Measurements from ENCODE around the gene ZNF280B. TPM values are rescaled to one million over a fixed set of nuclear protein-coding genes. Genes with fewer than 3 reads are reported as not detected.
"Not testable (repeated sequence)": the region's sequence is repeated elsewhere in the genome, so short reads cannot be mapped to it uniquely, and the experiment has no call there.

The ZNF280B gene
- polyA plus RNA-seq, 1 donor, result 5.6 TPM

DNA sequence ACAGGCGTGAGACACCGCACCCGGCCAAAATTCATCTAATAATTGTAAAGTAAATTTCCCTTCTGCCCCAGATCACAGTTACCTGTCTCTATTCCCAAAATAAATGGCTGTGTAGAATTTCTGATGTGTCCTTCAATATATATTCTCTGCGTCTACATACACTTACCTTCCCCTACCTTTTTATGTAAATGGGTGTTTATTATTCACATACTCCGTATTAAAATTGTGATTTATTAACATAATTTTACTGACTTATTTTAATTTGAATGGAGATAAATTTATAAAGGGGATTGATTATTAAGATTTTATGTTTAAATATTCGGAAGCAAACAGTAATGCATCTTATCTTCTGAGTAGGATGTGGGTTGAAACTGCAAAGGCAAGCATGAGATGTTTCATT, 28.0 kb upstream of the ZNF280B start:
- DNase-seq, result no peak

DNA sequence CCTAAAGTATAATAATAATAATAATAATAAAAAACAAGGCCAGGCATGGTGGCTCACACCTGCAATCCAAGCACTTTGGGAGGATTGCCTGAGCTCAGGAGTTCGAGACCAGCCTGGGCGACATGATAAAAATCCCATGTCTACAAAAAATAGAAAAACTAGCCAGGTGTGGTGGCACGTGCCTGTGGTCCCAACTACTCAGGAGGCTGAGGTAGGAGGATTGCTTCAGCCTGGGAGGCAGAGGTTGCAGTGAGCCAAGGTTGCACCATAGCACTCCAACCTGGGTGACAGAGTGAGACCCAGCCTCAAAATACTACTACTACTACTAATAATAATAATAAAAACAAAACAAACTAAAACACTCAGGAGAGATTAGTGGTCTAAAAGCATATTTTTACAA, 27.1 kb upstream of the ZNF280B start:
- DNase-seq, result no peak

DNA sequence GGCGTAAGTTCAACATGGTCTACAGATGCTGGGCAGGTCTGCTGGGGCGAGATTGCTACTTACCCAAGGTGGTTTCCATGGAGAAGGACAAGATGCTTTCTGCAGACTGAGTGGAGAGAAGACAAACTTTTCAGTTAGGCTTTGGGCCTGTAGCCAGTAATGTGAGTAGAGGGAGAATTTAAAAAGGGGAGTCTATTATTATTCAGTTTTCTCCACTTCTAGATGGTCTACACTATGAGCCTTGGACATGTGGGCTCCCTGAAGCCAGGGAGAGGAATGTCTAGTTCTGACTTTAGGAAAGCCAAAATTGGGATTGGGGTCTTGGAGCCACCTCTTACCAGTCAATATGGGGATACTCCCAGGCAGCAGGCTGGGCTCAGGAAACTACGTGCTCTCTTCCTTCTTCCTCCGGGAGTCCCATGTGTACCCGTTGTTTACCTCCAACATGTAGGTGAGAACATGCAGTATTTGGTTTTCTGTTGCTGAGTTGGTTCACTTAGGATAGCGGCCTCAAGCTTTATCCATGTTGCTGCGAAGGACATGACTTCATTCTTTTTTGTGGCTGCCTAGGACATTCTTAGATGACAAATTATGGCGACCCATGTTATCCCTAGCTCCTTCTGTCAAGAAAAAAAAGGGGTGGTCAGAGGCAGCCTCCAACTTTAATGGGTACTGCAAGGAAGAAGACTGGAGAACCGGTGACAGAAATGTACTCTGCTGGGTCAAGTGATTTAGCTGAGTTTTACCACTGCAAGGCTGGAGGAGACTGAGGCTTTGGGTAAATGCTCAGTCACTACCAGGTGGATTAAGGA, 26.3 kb upstream of the ZNF280B start:
- no peak for DNase-seq

DNA sequence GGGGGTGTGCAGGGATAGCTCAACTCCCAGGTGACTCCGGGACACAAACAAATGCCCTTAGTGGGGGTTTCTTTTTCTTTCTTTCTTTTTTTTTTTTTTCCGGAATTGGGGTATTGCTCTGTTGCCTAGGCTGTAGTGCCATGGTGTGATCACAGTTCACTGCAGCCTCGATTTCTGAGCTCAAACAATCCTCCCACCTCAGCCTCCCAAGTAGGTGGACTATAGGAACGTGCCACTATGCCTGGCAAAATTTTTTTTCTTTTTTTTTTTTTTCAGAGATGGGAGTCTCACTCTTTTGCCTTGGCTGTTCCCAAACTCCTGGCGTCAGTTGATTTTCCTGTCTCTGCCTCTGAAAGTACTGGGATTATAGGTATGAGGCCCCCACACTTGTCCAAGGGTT, 25.3 kb upstream of the ZNF280B start:
- no peak for DNase-seq

DNA sequence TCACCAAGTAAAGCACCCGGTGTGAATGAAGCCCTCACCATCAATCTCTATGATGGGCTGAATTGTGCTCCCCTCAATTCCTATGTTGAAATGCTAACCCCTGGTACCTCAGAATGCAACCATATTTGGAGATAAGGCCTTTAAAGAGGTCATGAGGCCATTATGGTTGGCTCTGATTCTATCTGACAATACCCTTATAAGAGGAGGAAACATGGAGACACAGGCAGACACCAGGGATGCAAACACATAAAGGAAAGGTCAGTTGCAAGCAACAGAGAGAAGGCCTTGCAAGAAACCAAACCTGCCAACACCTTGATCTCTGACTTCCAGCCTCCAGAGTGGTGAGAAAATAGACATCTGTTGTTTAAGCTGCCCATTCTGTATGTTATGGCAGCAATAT, 24.9 kb upstream of the ZNF280B start:
- DNase-seq, result no peak

DNA sequence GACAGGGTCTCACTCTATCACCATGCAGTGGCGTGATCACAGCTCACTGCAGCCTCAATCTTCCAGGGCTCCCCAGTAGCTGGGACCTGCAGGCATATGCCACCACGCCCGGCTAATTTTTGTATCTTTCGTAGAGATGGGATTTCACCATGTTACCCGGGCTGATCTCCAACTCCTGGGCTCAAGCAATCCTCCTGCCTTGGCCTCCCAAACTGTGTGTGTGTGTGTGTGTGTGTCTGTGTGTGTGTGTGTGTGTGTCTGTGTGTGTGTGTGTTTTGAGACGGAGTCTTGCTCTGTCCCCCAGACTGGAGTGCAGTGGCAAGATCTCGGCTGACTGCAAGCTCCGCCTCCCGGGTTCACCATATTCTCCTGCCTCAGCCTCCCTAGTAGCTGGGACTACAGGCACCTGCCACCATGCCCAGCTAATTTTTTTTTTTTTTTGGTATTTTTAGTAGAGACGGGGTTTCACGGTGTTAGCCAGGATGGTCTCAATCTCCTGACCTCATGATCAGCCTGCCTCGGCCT, 24.1 kb upstream of the ZNF280B start:
- DNase-seq, result not testable (repeated sequence)

DNA sequence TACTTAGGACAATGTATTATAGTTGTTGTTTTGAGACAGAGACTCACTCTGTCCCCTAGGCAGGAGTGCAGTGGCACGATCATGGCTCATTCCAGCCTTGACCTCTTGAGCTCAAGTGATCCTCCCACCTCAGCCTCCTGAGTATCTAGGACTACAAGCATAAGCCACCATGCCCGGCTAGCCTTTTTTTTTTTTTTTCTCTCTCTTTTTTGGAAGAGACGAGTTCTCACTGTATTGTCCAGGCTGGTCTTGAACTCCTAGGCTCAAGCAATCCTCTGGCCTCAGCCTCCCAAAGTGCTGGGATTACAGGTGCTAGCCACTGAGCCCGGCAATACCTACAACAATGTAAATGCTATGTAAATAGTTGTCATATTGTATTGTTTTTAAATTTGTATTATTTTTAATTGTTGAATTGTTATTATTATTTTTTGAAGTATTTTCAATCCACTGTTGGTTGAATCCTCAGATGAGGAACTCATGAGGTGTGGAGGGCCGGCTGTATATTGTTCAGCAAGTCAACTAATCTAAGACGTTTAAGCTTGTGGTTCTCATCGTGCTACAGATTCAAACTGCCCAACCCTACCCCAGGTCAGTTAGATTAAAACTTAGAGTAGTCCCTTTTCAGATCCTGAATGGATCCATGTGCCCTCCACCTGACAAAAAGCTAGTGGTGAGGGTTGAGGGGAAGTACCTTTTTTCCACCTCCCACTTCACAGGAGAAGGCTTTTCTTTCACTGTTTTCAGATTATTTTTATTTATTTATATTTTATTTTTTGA, 23.4 kb upstream of the ZNF280B start:
- no peak for DNase-seq

DNA sequence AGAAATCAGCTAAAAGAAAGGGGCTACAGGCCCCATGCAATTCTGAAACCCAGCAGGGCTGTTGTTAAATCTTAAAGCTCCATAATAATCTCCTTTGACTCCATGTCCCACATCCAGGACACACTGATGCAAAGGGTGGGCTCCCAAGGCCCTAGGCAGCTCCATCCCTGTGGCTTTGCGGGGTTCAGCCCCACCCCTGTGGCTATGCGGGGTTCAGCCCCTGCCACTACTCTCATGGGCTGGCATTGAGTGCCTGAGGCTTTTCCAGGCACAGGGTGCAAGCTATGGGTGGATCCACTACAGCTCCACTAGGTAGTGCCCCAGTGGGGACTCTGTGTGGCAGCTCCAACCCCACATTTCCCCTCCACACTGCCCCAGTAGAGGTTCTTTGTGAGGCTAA, 20.2 kb upstream of the ZNF280B start:
- no peak for DNase-seq

DNA sequence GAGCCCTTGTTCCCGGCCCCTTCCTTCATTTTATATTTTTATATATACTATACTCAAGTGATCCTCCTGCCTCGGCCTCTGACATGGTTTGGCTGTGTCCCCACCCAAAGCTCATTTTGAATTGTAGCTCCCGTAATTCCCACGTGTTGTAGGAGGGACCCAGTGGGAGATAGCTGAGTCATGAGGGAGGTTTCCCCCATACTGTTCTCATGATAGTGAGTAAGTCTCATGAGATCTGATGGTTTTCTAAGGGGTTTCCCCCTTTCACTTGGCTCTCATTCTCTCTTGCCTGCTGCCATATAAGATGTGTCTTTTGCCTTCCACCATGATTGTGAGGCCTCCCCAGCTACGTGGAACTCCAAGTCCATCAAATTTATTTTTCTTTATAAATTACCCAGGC, 18.8 kb upstream of the ZNF280B start:
- DNase-seq, result no peak

DNA sequence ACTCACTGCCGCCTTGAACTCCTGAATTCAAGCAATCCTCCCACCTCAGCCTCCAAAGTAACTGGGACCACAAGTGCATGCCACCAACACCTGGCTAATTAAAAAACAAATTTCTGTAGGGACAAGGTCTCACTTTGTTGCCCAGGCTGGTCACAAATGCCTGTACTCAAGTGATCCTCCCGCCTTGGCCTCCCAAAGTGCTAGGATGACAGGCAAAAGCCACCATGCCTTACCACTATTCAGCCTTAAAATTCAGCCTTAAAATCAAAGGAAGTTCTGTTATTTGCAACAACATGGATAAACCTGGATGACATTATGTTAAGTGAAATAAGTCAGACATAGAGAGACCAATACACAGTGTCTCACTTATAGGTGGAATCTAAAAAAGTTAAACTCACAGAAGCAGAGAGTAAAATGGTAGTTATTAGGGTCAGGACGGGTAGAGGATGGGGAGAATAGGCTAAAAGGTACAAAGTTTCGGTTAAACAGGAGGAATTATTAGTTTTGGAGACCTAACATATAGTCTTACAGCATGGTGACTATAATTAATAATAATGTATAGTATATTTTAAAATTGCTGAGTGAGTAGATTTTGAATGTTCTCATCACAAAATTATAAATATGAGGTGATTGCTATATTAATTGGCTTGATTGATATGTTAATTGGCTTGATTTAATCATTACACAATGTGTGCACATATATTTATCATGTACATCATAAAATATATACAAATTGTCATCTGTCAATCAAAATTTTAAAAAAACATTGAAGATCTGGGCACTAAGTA, 17.8 kb upstream of the ZNF280B start:
- DNase-seq, result no peak

DNA sequence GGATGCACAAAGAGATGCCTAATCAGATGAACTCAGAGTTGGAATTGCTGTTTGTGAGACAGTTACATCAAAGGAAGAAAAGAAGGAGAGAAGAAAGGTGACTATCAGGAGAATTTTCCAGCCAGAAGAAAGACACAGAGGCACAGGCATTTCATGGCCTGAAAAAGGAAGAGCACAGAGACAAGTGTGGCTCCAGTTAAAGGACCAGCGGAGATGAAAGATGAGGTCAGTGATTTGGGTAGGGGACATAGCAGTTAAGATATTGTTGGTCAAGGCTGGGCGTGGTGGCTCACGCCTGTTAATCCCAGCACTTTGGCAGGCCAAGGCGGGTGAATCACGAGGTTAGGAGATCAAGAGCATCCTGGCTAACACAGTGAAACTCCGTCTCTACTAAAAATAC, 15.0 kb upstream of the ZNF280B start:
- DNase-seq, result no peak

DNA sequence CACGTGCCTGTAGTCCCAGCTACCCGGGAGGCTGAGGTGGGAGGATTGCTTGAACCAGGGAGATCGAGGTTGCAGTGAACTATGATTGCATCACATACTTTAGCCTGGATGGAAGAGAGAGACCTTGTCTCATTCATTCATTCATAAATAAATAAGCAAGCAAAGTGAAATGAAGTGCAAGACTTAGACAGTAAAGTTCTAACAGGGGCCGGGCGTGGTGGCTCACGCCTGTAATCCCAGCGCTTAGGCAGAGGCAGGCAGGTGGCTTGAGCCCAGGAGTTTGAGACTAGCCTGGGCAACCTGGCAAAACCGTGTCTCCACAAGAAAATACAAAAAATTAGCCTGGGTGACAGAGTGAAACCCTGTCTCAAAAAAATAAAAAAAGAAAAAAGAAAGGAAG, 13.1 kb upstream of the ZNF280B start:
- DNase-seq, result no peak

DNA sequence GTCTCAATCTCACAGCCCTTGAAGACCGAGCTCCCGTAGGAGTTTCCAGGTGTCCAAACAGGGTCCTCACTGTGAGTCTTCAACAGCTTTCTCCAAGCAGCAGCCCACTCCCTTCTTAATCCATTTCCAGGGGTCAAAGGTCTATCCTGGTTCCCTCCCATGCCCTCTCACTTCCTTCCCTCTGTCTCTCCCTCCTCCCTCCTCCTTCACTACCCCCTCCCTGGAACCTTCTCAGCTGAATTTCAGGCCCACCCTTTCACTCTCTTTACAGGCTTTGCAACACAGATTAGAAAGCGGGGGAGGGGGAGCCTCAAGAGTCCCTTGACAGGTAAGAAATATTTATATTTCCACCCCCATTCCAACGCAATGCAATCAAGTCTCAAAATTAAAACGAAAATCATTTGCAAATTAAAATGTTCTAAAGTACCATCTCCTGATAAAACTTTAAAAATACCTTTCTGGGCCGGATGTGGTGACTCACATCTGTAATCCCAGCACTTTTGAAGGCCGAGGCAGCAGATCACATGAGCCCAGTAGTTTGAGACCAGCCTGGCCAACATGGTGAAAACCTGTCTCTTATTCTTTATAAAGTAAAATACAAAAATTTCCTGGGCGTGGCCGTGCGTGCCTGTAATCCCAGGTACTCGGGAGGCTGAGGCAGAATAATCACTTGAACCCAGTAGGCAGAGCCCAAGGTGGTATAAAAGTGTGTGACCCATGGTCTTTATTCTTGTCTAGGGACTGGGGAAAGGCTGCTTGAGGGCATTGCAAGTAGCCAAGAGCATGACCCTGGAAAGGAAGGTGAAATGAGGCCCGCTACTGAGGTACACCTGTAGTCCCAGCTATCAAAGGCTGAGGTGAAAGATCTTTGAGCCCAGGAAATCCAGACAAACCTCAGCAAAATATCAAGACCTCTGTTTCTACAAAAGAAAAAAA, 12.4 kb upstream of the ZNF280B start:
- DNase-seq, result no peak

DNA sequence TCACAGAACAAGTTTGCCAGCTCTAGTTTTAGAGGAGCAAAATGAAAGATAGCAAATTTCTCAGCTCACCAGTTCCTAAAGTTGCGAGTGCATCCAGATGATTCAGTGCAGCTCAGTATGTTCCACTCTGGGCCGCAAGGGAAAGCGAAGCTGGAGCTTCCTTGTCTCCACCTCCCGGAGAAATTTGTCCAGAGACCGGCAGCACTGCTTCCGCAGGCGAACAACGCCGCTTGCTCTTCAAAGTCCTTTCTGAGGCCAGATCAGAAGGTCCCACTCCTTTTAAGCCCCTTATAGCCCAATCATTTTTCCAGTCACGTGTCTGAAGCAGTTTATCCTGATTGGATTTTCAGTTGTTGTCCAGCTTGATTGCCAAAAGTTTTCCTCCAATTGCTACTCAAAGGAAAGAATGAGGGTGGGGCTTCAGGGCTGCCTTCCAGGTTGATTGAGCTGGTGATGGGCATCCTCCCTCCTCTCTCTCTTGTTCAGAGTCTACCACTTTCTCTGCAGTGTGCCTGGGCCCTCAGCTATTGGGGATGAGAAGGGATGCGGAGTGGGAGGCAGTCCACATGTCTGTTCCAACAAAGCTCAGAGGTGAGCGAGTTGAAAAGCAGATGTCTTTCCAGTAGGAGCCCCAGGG, 11.6 kb upstream of the ZNF280B start, which contains the start of gene ZNF280A:
Gene ZNF280A (minus strand): TSS at position 251 of the 637 bp plus-strand sequence. CDS start 4,640 bp downstream, outside the sequence.
- DNase-seq, result no peak

DNA sequence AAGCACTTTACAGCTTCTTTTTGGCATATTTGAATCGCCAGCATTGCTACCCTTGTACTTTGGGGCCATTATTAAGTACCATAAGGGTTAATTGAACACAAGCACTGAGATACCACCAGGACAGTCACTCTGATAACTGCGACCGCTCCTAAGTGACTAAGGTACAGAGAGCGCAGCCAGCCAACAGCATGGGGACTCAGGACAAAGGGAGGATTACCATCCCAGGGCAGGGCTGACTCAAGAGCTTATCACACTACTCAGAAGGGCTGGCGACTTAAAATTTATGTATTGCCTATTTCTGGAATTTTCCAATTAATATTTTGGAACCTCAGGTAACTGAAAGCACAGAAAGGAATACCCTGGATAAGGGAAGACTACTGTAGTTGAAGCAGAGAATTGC, 11.0 kb upstream of the ZNF280B start:
- no peak for DNase-seq

DNA sequence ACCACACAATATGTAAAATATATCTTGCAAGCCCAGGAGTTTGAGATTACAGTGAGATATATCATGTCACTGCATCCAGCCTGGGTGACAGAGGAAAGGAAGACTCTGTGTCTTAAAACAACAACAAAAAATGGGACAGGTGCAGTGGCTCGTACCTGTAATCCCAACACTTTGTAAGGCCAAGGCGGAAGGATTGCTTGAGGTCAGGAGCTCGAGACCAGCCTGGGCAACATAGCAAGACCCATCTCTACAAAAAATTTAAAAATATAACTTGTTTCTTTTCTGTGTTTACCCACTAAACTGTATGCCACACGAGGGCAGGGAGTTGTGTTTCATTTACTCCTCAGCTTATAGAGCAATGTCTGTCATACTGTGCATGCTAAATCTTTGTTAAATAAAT, 8.4 kb upstream of the ZNF280B start:
- DNase-seq, result no peak

DNA sequence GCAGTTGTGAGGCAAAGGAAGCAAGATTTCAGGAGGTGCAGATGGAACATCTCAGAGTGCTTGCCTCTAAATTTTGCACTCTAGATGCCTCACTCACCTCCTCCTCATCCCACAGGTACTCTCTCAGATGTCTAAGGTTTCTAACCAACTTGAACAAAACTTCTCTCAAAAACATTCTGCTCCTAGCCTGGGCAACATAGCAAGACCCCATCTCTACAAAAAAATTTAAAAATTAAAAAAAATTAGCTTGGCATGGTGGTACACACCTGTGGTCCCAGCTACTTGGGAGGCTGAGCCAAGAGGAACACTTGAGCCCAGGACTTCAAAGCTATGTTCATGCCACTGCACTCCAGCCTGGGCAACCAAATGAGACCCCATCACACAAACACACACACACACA, 7.3 kb upstream of the ZNF280B start:
- no peak for DNase-seq

DNA sequence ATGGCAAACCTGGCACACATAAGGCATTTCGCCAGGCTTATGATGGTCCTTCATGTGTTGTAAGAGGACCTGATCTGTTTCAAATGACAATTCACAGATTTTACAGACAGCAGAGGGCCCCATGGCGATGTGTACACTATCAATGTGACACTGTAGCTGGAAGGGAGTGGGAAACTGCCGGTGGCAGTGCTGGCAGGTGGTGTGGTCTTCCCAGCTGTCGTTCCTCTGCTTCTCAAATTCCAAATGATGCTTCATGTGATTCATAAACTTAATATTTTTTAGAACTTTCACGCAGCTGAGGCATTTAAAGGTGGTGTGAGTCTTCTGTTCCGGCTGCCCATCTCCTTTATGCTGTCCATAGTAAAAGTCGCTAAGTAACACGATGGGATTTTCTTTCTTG, 5.9 kb upstream of the ZNF280B start:
- DNase-seq, result not testable (repeated sequence)

DNA sequence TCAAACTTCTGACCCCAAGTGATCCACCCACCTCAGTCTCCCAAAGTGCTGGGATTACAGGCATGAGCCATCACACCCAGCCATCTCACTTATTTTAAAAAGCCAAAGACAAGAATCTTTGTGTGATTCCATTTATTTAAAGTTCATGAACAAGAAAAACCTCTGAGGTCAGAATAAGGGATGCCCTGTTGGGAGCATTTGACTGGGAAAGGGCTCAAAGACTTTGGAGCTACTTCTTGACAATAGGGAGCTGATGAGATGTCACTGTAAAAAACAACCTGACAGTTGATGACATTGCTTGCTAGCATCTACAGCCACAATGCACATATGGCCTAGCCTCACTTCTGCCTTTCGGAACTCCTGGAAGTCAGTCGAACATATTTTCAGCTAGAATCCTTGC, 5.1 kb upstream of the ZNF280B start:
- DNase-seq, result no peak

DNA sequence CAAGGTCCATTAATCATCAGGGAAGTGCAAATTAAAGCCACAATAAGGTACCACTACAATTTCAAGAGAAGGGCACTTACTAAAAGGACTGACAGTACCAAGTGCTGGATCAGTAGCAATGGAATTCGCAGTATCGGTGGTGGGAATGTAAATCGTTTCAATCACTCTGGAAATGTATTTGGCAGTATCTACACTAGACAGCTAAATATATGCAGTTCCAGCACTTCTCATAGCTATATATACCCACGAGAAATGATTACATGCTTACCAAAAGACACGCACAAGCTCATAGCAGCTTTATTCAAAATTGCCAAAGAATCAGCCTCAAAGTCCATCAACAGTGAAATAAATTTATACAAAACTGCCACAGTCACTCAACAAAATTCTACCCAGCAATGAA, 4.4 kb upstream of the ZNF280B start:
- no peak for DNase-seq

DNA sequence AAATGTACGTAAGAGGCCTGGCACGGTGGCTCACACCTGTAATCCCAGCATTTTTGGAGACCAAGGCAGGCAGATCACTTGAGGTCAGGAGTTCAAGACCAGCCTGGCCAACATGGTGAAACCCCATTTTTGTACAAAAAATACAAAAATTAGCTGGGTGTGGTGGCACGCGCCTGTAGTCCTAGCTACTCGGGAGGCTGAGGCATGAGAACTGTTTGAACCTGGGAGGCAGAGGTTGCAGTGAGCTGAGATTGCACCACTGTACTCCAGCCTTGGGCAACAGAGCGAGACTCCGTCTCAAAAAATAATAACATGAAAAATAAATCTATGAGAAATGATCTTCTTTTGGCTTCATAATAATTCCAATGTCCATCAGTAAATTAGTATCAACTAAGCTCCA, 2.3 kb upstream of the ZNF280B start:
- not testable (repeated sequence) for DNase-seq
